HG02943 (cell line): Measurements from ENCODE around the gene ZNF79.
A peak's percentile ranks its signal among the peaks of the same experiment; 100 is the strongest.

Experiments used
- ATAC-seq: cut with Tn5 transposase; IDR thresholded peaks from one replicate; pipeline ENCODE4 v1.9.1; 2021; ENCODE audit warnings: mild to moderate bottlenecking, low read depth, moderate library complexity; ENCODE audit not compliant: unreplicated experiment

The ZNF79 gene

GRCh38 chr9:127422787-127423186 lies 1.4 kb upstream of the ZNF79 start:
- no peak for ATAC-seq

GRCh38 chr9:127423476-127423933 lies 677 bp upstream of the ZNF79 start:
- ATAC-seq: peak; percentile 3

DNA sequence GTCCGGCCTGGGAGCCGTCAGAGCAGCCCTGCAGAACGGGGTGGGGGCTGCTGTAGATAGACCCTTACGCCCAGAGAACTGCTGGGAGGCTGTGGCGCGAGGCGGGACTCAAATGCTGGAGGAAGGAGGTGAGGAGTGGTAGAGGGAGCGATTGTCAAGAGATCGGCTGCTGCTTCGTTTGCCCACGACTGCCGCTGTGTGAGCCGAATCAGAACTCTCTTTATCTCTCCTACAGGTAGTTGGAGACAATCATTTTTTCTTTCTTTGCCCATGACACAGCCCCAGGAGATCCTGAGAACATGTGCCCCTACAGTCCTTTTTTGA lies 456 bp downstream of the ZNF79 start:
- peak; percentile 7 for ATAC-seq

DNA sequence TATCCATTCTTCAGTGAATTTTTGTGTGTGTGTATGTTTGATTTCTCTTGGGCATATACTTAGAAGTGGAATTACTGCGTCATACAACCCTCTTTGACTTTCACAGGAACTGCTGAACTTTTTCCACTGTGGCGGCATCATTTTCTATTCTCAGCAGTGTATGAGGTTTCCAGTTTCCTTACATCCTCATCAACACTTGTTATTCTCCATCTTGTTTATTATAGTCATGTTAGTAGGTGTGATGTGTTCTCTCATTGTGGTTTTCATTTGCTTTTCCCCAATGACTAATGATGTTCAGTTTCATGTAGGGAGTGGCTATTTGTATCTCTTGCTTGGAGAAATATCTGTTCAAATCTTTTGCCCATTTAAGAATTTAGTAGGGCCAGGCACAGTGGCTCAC lies 2.6 kb downstream of the ZNF79 start:
- no peak for ATAC-seq

DNA sequence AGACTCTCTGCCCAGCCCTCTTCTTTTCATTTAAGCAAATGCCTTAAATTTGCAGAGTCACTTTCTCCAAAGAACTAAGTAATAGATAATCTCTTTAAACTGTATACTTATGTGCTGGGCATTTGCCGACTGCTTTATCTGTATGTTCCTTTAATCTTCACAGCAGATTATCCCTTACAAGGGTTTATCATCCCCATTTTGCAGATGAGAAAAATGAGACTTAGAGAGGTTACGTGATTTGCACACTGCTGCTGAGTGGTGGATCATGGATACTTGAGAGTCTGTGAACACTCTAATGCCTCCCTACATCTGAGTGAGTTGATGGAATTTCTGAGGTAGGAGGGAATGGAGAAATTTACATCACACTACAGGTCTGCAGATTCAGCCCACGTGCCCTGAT lies 4.2 kb downstream of the ZNF79 start:
- ATAC-seq: no peak

DNA sequence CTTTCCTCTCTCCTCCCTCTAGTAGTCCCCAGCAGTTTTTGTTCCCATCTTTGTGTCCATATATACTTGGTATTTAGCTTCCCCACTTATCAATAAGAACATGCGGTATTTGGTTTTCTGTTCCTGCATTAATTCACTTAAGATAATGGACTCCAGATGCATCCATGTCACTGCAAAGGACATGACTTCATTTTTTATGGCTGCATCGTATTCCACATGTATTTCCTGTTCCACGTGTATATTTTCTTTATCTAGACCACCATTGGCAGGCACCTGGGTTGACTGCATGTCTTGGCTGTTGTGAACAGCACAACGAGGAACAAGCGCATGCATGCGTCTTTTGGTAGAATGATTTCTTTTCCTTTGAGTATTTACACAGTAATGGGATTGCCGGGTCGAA lies 6.2 kb downstream of the ZNF79 start:
- ATAC-seq: no peak

DNA sequence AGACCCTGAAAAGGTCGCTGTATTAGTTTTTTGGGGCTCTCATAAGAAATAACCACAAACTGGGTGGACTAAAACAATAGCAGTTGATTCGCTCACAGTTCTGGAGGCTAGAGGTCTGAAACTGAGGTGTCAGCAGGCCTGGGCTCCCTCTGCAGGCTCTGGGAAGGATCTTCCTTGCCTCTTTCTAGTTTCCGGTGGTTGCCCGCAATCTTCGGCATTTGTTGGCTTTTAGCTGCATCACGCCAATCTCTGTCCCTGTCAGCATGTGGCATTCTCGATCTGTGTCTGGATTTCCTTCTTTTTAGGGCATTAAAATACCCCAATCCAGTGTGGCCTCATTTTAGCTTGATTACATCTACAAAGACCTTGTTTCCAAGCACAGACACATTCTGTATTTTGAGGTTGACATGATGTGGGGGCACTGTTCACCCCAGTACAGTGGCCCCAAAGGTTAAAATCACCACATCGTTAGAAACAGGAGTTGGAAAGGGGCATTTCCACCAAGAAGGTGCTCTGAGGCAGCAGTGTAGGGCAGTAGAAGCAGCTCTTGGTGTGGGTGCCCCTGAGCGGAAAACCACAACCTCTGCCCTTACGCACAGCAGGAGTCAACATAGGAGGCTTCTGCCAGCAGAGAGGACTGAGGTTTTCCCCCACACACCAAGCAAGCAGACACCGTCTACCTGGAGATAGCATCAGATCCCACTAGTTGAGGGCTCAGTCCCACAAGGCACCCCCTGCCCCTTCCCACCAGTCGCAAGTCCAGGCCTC lies 13.5 kb downstream of the ZNF79 start:
- ATAC-seq: no peak

DNA sequence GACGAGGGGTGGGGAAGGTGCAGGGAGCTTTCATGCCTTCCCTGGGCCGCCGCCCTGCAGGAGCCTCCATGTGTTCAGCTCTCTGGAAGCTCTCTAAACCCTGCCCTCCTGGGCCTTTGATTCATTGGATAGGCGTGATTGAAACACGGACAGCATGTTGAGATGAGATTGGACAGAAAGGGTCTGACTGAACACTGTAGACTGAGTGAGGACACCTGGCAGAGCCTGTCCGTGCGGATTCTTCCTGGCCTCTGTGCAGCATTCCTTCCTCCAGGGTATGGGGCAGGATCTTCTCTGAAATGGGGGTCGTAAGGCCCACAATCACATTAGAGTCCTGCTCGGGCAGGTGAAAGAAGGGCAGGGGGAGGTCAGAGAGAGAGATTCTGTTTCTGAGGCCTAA lies 14.2 kb downstream of the ZNF79 start:
- no peak for ATAC-seq

GRCh38 chr9:127444283-127444920 lies 20.2 kb downstream of the ZNF79 start:
- ATAC-seq: no peak

DNA sequence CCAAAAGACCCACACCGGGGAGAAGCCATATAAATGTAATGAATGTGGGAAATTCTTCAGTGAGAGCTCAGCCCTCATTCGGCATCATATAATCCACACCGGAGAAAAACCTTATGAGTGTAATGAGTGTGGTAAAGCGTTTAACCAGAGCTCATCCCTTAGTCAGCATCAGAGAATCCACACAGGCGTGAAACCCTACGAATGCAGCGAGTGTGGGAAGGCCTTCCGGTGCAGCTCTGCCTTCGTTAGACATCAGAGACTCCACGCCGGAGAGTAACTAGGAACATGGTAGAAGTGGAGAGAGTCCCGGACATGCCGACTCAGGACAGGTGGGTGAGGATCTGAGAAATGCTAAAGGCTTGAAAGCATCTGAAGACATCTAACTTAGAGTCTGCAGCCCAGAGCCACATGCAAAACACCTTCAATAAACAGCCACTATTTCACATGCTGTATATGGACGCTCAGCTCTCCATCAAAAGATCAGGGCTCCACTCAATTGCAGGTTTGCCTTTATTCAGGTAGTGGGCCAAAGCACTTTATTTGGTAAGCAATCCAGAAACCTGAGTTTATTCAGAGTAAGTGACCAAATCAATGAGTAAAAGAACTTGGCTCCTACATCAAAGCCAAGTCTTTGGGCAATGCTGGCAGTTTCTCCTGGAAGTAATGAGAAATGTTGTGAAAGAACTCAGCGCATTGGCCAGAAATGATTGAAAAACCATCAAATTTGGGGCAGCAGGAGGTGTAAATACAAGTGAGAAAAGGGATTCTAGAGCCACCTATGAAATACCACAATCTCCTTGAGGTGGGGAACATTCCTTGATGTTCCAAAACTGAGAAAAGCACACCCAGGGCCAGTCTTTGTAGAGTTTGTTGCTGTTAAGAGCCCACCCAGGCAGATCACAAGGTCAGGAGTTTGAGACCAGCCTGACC lies 21.0 kb downstream of the ZNF79 start:
- no peak for ATAC-seq

- no peak for ATAC-seq
Measured at GRCh38 chr9:127445851-127446712, 21.9 kb downstream of the ZNF79 start.

GRCh38 chr9:127446713-127447415 lies 22.7 kb downstream of the ZNF79 start:
- no peak for ATAC-seq

DNA sequence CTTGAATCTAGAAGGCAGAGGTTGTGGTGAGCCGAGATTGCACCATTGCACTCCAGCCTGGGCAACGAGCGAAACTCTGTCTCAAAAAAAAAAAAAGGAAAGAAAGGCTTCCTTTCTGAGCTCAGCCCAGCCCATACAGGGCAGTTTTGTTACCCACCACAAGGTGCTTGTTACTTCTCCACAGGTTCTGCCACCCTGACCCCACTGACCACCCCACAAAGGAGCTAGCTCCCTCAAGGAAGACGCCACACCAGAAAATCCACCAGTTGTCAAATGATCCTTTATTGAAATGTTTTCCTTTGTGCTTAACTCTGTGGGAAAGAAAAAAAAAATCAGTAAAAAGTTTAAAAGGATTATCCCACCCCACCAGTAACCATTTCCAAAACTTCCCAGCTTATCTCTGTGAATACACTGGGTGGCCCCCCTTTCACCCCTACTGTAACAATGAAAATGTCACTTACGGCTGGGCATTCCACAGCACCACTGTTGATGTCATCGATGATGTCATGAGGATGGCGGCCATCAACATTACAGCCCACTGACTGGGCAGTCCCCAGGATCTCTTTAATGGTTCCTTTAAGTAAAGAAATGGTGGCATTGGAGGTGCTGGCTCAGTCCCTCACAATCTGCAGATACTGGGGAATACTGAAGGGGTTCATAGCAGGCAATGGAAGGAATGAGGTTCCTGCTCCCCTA lies 23.4 kb downstream of the ZNF79 start:
- no peak for ATAC-seq

DNA sequence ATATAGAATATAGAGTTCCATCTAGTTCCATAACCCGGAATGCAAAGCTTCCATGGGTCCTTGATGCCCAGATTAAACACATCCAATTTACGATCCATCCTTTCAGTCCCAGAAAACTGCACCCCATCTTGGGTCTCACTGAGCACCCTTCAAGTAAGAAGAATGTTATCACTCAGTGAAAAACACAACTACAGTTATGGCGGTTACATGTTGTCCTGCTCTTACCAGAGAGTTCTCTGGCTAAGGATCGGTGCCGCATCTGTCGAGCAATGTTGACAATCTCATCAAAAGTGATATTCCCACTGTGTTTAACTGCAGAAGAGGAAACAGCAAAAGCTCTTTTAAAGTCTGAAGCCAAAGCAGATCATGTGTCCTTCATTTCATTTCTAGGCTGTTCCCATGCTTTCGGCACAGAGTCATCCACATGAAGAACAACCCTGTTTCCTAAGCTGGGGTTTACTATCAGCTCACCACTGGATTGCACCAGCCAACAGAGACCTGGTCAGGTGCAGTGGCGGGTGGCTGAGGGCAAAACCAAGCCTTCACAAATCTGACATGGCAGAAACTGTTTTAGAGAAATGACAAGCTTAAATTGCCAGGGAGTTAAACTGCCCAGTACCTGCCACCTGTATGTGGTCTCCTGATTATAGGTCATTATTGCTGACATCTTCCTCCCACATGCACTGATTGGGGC lies 24.1 kb downstream of the ZNF79 start:
- ATAC-seq: no peak

GRCh38 chr9:127449332-127449966 lies 25.3 kb downstream of the ZNF79 start:
- no peak for ATAC-seq

- no peak for ATAC-seq
Measured at GRCh38 chr9:127450243-127450760, 26.1 kb downstream of the ZNF79 start.

- peak; percentile 53 for ATAC-seq
Measured at GRCh38 chr9:127450830-127451607, 26.8 kb downstream of the ZNF79 start, which contains the start of the genes LRSAM1 and RPL12. Gene LRSAM1 (plus strand): TSS chr9:127451510. CDS start chr9:127454528, 3,018 bp downstream. Gene RPL12 (minus strand): TSS chr9:127451406. CDS start chr9:127451317, 89 bp downstream.
